HG03064 (cell line): ENCODE data around the gene CCDC28B.

ENCODE experiments used
- ATAC-seq: cut with Tn5 transposase; IDR thresholded peaks from one replicate; pipeline ENCODE4 v1.9.1; 2021; ENCODE audit warnings: low read depth; ENCODE audit not compliant: unreplicated experiment

CCDC28B gene

GRCh38 chr1:32220746-32221580 lies 20.6 kb downstream of the CCDC28B start:
- ATAC-seq = no peak

- ATAC-seq = no peak
Observed at GRCh38 chr1:32221581-32221979, 21.2 kb downstream of the CCDC28B start.

GRCh38 chr1:32221980-32222755 lies 21.8 kb downstream of the CCDC28B start, which contains the start of the genes EIF3I and TMEM234:
TSS of gene EIF3I (plus strand) at chr1:32222407. CDS start at chr1:32222442, 35 bp downstream.
TSS of gene TMEM234 (minus strand) at chr1:32222353. CDS start at chr1:32222322, 31 bp downstream.
- peak; percentile 79 for ATAC-seq

GRCh38 chr1:32223683-32224082 lies 23.3 kb downstream of the CCDC28B start:
- no peak for ATAC-seq

- no peak for ATAC-seq
Observed at GRCh38 chr1:32224285-32224684, 23.9 kb downstream of the CCDC28B start.

- ATAC-seq = no peak
Observed at GRCh38 chr1:32228771-32229170, 28.4 kb downstream of the CCDC28B start.

- ATAC-seq = no peak
Observed at GRCh38 chr1:32231843-32232432, 31.5 kb downstream of the CCDC28B start.

- ATAC-seq = no peak
Observed at GRCh38 chr1:32232558-32233304, 32.3 kb downstream of the CCDC28B start.

- no peak for ATAC-seq
Observed at GRCh38 chr1:32234792-32235191, 34.4 kb downstream of the CCDC28B start.

GRCh38 chr1:32239337-32239736 lies 38.9 kb downstream of the CCDC28B start:
- ATAC-seq = no peak

- ATAC-seq = no peak
Observed at GRCh38 chr1:32239790-32240139, 39.4 kb downstream of the CCDC28B start.

GRCh38 chr1:32240140-32240951 lies 40.0 kb downstream of the CCDC28B start:
- ATAC-seq = no peak

- ATAC-seq = no peak
Observed at GRCh38 chr1:32241001-32241763, 40.8 kb downstream of the CCDC28B start.

GRCh38 chr1:32242341-32242851 lies 42.0 kb downstream of the CCDC28B start:
- no peak for ATAC-seq

GRCh38 chr1:32246888-32247273 lies 46.5 kb downstream of the CCDC28B start, which contains the start of gene FAM167B:
TSS of gene FAM167B (plus strand) at chr1:32247222. CDS start at chr1:32247422, 200 bp downstream.
- ATAC-seq = no peak

GRCh38 chr1:32247452-32247851 lies 47.1 kb downstream of the CCDC28B start:
- ATAC-seq = no peak

GRCh38 chr1:32247983-32248889 lies 47.8 kb downstream of the CCDC28B start:
- no peak for ATAC-seq
